AG10803 (cell line): Measurements from ENCODE around the gene ZC3H7A.

Experiments
- DNase-seq: peaks from one replicate; pipeline ENCODE4 v3.0.0; 2010; ENCODE audit warnings: low read depth
- H3K4me3 ChIP-seq: 2 replicates; pipeline ENCODE4 v1.5.1; 2011; ENCODE audit warnings: mild to moderate bottlenecking, low read length, control low read depth
- CTCF ChIP-seq: conservative IDR thresholded peaks from 2 replicates; pipeline ENCODE4 v1.5.1; 2011; ENCODE audit warnings: mild to moderate bottlenecking, low read length, control low read depth, inconsistent platforms

The ZC3H7A gene

GRCh38 chr16:11781773-11782172 is 15.3 kb downstream of the ZC3H7A start:
- no peak overlapping the region for H3K4me3 ChIP-seq
- no peak for TF ChIP-seq CTCF
- peak; percentile 52 for DNase-seq

GRCh38 chr16:11780991-11781680 is 15.9 kb downstream of the ZC3H7A start:
- TF ChIP-seq CTCF: no peak
- DNase-seq: no peak
- H3K4me3 ChIP-seq: no peak overlapping the region

DNA sequence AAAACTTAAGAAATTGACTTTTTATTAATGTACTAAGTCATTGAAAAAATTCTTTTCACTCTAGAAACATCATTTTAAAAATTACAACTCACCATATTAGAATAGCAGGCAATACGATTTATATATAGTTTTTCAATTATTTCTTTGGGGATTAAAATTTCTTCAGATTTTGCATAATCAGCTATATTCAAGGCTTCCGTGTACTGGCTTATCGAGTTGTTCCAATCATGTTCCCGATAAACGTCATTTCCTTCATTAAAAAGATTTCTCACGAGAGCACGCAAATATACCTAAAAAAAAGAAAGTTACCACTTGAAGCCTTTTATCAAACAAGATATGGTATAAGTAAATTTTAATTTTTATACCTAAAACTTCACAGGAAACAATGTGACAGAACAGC is 18.0 kb downstream of the ZC3H7A start:
- no peak for DNase-seq
- no peak overlapping the region for H3K4me3 ChIP-seq
- TF ChIP-seq CTCF: no peak

DNA sequence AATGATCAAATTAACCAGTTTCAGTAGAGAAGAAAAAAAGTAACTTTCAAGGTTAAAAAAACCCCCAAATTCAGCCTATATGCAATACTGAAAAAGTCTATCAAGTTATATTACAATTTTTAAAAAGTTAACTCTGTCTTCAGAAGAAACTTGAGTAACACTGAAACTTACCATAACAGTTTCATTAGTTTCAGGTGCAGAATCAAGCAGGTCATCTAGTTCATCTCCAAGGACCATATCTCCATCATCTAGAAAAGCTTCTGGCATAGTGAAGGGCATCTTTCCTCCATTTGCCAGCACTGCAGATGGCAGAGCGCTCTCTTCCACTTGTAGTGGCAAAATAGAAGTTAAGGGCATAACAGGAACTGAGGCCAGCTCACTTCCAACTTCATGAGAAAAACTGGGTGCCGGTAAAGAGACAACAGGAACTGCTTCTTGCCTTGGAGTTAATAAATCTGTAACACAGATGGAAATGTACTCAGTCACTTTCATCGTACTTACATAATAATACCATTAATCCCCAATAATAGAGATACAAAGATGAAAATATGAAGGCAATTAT is 22.9 kb downstream of the ZC3H7A start:
- no peak for TF ChIP-seq CTCF
- no peak for DNase-seq
- H3K4me3 ChIP-seq: no peak overlapping the region

DNA sequence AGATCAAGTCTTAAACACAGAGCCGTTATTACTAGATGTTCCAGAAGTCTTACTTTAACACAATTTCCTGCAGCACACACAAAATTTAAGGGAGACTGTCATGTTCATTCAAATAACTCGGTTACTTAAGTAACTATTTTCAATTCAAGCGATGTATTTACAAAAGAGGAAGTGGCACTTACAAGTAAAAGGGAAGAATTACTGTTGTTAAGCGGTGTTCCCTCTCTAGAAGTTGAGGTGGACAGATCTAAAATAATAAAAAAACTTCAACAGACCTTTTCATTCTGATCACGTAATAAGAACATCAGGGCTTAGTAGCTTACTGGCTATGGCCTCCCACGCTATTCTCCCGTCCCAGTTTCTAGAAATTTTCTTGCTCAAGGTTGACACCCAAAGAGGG is 28.2 kb downstream of the ZC3H7A start:
- no peak for TF ChIP-seq CTCF
- H3K4me3 ChIP-seq: no peak overlapping the region
- no peak for DNase-seq

- H3K4me3 ChIP-seq: no peak overlapping the region
- TF ChIP-seq CTCF: no peak
- DNase-seq: no peak
Observed at GRCh38 chr16:11762431-11762830, 34.6 kb downstream of the ZC3H7A start.

DNA sequence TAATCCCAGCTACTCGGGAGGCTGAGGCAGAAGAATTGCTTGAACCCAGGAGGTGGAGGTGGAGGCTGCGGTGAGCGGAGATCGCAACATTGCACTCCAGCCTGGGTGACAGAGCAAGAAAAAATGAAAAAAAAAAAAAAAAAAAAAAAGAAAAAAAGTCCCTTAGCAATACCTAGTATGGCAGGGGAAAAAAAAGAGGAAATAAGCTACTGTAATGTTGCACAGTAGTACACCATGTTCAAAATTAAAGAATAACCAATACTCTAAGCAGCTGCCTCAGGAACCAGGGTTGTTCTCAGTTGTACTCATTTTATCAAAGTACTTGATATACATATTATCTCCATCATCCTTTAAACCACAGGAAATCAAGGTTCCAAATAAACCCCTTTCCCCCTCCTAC is 37.1 kb downstream of the ZC3H7A start:
- TF ChIP-seq CTCF: no peak
- no peak for DNase-seq
- H3K4me3 ChIP-seq: no peak overlapping the region
